A549 (cell line): ENCODE data around the gene COL13A1.

ENCODE experiments used
- CBX8 ChIP-seq: fragments of 200-600 bp; sonication (generic); IDR thresholded peaks from 2 replicates; pipeline ENCODE4 v1.6.1; 2016
- MAFK ChIP-seq: fragments of 450-650 bp; IDR thresholded peaks from 2 replicates; pipeline ENCODE4 v1.6.1; 2014; ENCODE audit not compliant: partially characterized antibody
- RAD21 ChIP-seq, 2 experiments: fragments of >200 bp in 1 of 2; sonication (Bioruptor Twin) in 1 of 2; formaldehyde crosslinking in 1 of 2; IDR thresholded peaks in 1 of 2; conservative IDR thresholded peaks in 1 of 2; 2 replicates in 1 of 2; 3 replicates in 1 of 2; pipeline ENCODE4 v1.6.1; 2012 to 2018; ENCODE audit warnings: inconsistent platforms in 1 of 2
- TF ChIP-seq, protein P1 (sequence below): fragments of >200 bp; sonication (Bioruptor Twin); formaldehyde crosslinking; IDR thresholded peaks from 2 replicates; pipeline ENCODE4 v1.6.1; 2016
- TF ChIP-seq, protein P2 (sequence below): fragments of >200 bp; sonication (Bioruptor Twin); formaldehyde crosslinking; IDR thresholded peaks from 3 replicates; pipeline ENCODE4 v1.5.1; 2016

DNA sequence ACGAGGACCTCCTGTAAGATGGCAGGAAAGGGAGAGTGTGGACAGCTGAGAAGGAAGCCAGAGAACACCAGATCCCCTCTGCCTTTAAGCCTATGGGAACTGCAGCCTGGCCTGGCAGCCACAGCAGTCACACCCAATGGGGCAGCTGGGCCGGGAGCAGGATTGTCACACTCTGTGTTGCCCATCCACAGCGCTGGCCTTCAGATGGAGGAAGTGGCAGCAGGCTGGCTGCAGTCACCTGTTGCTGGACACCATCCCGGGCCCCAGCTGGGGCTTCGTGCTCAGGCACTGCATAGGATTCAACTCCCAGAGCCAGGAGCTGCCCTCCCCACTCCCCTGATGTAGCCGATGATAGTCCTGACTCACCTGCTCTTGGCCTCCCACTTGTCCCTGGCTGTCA is 114.4 kb downstream of the COL13A1 start:
- TF ChIP-seq, protein P1, sequence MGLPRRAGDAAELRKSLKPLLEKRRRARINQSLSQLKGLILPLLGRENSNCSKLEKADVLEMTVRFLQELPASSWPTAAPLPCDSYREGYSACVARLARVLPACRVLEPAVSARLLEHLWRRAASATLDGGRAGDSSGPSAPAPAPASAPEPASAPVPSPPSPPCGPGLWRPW, result no peak
- TF ChIP-seq MAFK (no peak), RAD21 (conservative IDR thresholded peaks at IDR 0.05 in 1 of 2, IDR thresholded peaks at IDR 0.05 in 1 of 2) (no peak), CBX8 (no peak)
- TF ChIP-seq, protein P2, sequence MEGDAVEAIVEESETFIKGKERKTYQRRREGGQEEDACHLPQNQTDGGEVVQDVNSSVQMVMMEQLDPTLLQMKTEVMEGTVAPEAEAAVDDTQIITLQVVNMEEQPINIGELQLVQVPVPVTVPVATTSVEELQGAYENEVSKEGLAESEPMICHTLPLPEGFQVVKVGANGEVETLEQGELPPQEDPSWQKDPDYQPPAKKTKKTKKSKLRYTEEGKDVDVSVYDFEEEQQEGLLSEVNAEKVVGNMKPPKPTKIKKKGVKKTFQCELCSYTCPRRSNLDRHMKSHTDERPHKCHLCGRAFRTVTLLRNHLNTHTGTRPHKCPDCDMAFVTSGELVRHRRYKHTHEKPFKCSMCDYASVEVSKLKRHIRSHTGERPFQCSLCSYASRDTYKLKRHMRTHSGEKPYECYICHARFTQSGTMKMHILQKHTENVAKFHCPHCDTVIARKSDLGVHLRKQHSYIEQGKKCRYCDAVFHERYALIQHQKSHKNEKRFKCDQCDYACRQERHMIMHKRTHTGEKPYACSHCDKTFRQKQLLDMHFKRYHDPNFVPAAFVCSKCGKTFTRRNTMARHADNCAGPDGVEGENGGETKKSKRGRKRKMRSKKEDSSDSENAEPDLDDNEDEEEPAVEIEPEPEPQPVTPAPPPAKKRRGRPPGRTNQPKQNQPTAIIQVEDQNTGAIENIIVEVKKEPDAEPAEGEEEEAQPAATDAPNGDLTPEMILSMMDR, result no peak
